Cardiac muscle cell (in vitro differentiated cells and primary cell): ENCODE measurements around the gene NDUFV1. TPM values are rescaled to one million over a fixed set of nuclear protein-coding genes. Genes with fewer than 3 reads are reported as not detected.

ENCODE experiments used
- DNase-seq, 2 donors: peaks; one replicate each; pipeline versions ENCODE4 v3.0.0 to v3.0.0-alpha.2; 2010 to 2017; ENCODE audit warnings: low read depth in 1 of 2, low spot score in 1 of 2
- H3K27ac ChIP-seq: fragments of 200-600 bp; sonication (generic); 2 replicates; pipeline ENCODE4 v1.5.1; 2016
- H3K27me3 ChIP-seq: fragments of 200-600 bp; sonication (generic); 2 replicates; pipeline ENCODE4 v1.6.0; 2016; ENCODE audit warnings: control low read depth
- H3K36me3 ChIP-seq: fragments of 200-600 bp; sonication (generic); 2 replicates; pipeline ENCODE4 v1.5.1; 2016; ENCODE audit warnings: control low read depth
- H3K4me1 ChIP-seq: fragments of 200-600 bp; sonication (generic); 2 replicates; pipeline ENCODE4 v1.8.1; 2017; ENCODE audit warnings: low read depth, mild to moderate bottlenecking, mixed run types
- H3K4me3 ChIP-seq: fragments of 200-600 bp; sonication (generic); 2 replicates; pipeline ENCODE4 v1.5.1; 2016; ENCODE audit warnings: mild to moderate bottlenecking
- H3K9me3 ChIP-seq: fragments of 200-600 bp; sonication (generic); 2 replicates; pipeline ENCODE4 v1.5.1; 2017; ENCODE audit warnings: low read depth, mild to moderate bottlenecking, control low read depth
- polyA plus RNA-seq: library from polyadenylated mRNA; unstranded; fragments of >200 nt; fragmentation: Nextera tagmentation; extraction: Ambion mirVana; gene quantifications from 2 replicates; pipeline ENCODE4 v1.2.1, GENCODE V29; 2016
- total RNA-seq: library from RNA; depleted of rRNA; stranded (reverse); fragments of >200 nt; gene quantifications from 2 replicates; pipeline ENCODE4 v1.2.3, GENCODE V29; 2016
- TF ChIP-seq, protein P1 (sequence below): IDR thresholded peaks from 2 replicates; pipeline ENCODE4 v1.5.1; 2012; ENCODE audit warnings: low read depth, mild to moderate bottlenecking, low read length

NDUFV1 gene
- total and polyA plus RNA-seq, 2 experiments from 2014 or later: 449 to 526 TPM

DNA sequence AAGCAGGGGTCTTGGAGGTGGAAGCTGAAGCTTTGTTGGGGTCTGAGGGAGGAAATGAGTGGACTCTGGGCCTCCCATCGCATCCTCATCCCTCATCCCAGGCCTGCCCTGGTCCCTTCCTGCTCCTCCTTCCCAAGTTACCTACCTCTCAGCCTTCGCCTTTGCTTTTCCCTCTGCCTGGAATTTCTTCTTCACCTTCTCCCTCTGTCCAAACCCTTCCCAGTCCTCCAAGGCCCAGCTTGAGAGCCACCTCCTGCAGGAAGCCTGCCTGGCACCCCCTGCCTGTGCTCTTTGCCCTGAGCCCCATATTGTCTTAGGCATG, 25.1 kb downstream of the NDUFV1 start:
- no peak for DNase-seq
- H3K36me3 ChIP-seq: peaks cover 6% of the 10 kb centered on the region
- TF ChIP-seq, protein P1, sequence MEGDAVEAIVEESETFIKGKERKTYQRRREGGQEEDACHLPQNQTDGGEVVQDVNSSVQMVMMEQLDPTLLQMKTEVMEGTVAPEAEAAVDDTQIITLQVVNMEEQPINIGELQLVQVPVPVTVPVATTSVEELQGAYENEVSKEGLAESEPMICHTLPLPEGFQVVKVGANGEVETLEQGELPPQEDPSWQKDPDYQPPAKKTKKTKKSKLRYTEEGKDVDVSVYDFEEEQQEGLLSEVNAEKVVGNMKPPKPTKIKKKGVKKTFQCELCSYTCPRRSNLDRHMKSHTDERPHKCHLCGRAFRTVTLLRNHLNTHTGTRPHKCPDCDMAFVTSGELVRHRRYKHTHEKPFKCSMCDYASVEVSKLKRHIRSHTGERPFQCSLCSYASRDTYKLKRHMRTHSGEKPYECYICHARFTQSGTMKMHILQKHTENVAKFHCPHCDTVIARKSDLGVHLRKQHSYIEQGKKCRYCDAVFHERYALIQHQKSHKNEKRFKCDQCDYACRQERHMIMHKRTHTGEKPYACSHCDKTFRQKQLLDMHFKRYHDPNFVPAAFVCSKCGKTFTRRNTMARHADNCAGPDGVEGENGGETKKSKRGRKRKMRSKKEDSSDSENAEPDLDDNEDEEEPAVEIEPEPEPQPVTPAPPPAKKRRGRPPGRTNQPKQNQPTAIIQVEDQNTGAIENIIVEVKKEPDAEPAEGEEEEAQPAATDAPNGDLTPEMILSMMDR: no peak
- H3K9me3 ChIP-seq: no peaks in the 10 kb centered on the region
- peaks cover 14% of the 10 kb centered on the region for H3K4me1 ChIP-seq
- no peak overlapping the region for H3K27ac ChIP-seq
- H3K27me3 ChIP-seq: no peaks in the 10 kb centered on the region
- no peak overlapping the region for H3K4me3 ChIP-seq

DNA sequence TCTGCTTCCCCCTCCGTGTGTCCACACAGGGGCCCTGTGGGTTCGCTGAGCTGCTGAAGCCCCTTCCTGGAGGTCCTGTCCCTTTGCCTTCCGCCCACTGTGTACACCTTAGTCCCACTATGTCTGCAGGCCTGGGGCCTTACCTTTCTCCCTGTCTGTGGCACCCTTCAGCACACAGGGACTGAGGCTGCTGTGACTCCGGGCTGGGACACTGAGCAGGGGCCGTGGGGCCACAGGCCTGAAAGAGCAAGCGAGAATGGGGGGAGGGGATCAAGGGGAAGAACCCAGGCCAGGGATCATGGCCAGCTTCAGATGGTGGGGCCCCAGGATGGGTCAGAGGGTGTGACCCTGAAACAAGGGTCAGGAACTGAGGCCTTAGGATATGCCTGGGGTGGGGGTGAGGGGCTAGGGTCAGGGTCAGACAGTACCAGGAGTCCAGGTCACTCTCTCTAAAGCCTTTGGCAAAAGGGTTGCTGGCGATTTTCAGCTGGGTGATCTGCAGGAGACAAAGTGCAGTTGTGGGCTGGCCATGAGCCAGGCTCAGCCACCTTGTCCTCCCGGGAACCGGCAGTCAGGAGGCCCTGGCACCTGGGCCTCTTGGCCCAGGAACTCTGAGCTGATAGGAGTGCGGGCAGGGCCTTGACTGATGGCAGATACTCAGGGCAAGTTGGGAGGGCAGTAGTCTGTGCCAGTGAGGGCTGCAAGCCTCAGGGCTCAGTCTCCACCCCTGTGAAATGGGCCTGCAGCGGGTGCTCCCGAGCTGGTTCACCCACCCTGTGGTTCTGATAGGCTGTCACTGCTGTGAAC, 25.6 kb downstream of the NDUFV1 start:
- TF ChIP-seq, protein P1: no peak
- H3K27ac ChIP-seq: no peak overlapping the region

DNA sequence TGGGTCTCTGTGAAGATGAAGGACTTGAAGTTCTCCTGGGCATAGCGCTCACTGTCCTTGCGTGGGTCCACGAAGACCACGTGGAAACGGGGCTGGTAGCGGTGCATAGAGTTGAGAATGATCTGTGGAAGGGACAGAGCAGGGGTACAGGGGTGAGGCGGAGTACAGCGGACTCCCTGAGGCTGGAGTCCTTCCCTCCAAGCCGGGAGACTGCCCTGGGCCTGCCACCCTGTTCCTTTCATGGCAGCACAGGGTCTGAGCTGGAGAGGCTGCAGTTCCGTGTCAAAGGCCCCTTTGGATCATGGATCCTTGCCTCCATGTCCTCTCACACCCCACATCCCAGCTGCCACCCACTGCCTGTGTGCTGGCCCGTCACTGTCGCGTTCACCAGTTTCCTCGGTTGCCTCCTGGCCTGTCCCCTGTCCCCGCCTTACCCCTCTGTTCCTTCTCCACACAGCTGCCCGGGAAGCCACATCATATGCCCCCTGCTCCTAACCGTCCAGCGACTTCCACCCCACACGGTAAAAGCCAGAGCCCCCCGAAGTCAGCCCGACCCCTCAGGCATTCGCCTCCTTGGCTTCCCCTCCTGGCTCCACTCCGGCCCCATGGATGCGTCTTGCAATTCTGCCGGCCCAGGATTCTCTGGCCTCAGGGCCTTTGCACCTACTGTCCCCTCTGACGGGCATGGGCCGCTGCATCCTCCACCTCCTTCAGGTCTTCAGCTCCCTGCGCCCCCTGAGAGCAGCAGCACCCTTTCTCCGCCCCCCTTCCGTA, 26.4 kb downstream of the NDUFV1 start:
- H3K4me1 ChIP-seq: peaks cover 7% of the 10 kb centered on the region
- no peaks in the 10 kb centered on the region for H3K9me3 ChIP-seq
- H3K27ac ChIP-seq: no peak overlapping the region
- H3K4me3 ChIP-seq: no peak overlapping the region
- TF ChIP-seq, protein P1: no peak
- no peaks in the 10 kb centered on the region for H3K36me3 ChIP-seq
- no peak for DNase-seq
- H3K27me3 ChIP-seq: no peaks in the 10 kb centered on the region

More for the DNA sequence above, 25.6 kb downstream of the NDUFV1 start:
- no peak overlapping the region for H3K4me3 ChIP-seq
- peaks cover 14% of the 10 kb centered on the region for H3K4me1 ChIP-seq
- no peaks in the 10 kb centered on the region for H3K27me3 ChIP-seq
- peaks cover 3% of the 10 kb centered on the region for H3K36me3 ChIP-seq
- H3K9me3 ChIP-seq: no peaks in the 10 kb centered on the region
- no peak for DNase-seq

GRCh38 chr11:67633758-67634365, 27.1 kb downstream of the NDUFV1 start:
- TF ChIP-seq, protein P1: no peak
- no peak for DNase-seq
- peaks cover 4% of the 10 kb centered on the region for H3K4me1 ChIP-seq

GRCh38 chr11:67634366-67635230, 27.9 kb downstream of the NDUFV1 start:
- Histone ChIP-seq H3K27me3 (no peaks in the 10 kb centered on the region), H3K4me1 (peaks cover 4% of the 10 kb centered on the region), H3K4me3 (no peak overlapping the region), H3K27ac (no peak overlapping the region), H3K9me3 (no peaks in the 10 kb centered on the region), H3K36me3 (no peaks in the 10 kb centered on the region)
- TF ChIP-seq, protein P1: no peak
- no peak for DNase-seq

More at GRCh38 chr11:67633758-67634365, 27.1 kb downstream of the NDUFV1 start:
- Histone ChIP-seq H3K36me3 (no peaks in the 10 kb centered on the region), H3K27ac (no peak overlapping the region), H3K27me3 (no peaks in the 10 kb centered on the region), H3K9me3 (no peaks in the 10 kb centered on the region), H3K4me3 (no peak overlapping the region)
